Smooth muscle cell (in vitro differentiated cells): ENCODE results near the gene NRIP2. TPM values are rescaled to one million over a fixed set of nuclear protein-coding genes. Genes with fewer than 3 reads are reported as not detected.

Experiments
- DNase-seq: peaks from one replicate; lab custom pipeline; 2025; ENCODE audit not compliant: unreplicated experiment; lab: John Stamatoyannopoulos, UW
- H2AFZ ChIP-seq: fragments of 200-600 bp; sonication (generic); 2 replicates; pipeline ENCODE4 v1.6.0; 2016; ENCODE audit warnings: antibody characterized with exemption, low read depth, mild to moderate bottlenecking
- H3F3A ChIP-seq: fragments of 200-600 bp; sonication (generic); 2 replicates; pipeline ENCODE4 v1.6.0; 2017; ENCODE audit warnings: antibody characterized with exemption, low read depth
- H3K27ac ChIP-seq: fragments of 200-600 bp; sonication (generic); 2 replicates; pipeline ENCODE4 v1.5.1; 2016; ENCODE audit warnings: low read depth, mild to moderate bottlenecking
- H3K27me3 ChIP-seq: fragments of 200-600 bp; sonication (generic); 2 replicates; pipeline ENCODE4 v1.6.1; 2016; ENCODE audit warnings: low read depth, mild to moderate bottlenecking
- H3K36me3 ChIP-seq: fragments of 200-600 bp; sonication (generic); 2 replicates; pipeline ENCODE4 v1.5.1; 2016; ENCODE audit warnings: low read depth
- H3K4me1 ChIP-seq: fragments of 200-600 bp; sonication (generic); 2 replicates; pipeline ENCODE4 v1.5.1; 2016; ENCODE audit warnings: low read depth
- H3K4me2 ChIP-seq: fragments of 200-600 bp; sonication (generic); 2 replicates; pipeline ENCODE4 v1.6.0; 2016; ENCODE audit warnings: mild to moderate bottlenecking
- H3K4me3 ChIP-seq: fragments of 200-600 bp; sonication (generic); 2 replicates; pipeline ENCODE4 v1.5.1; 2016; ENCODE audit warnings: mild to moderate bottlenecking
- H3K79me2 ChIP-seq: fragments of 200-600 bp; sonication (generic); 2 replicates; pipeline ENCODE4 v1.6.0; 2016; ENCODE audit warnings: low read depth, mild to moderate bottlenecking
- H3K9ac ChIP-seq: fragments of 200-600 bp; sonication (generic); 2 replicates; pipeline ENCODE4 v1.6.0; 2016; ENCODE audit warnings: low read depth
- H3K9me3 ChIP-seq: fragments of 200-600 bp; sonication (generic); replicated peaks from 2 replicates; pipeline ENCODE4 v1.5.1; 2016; ENCODE audit warnings: low read depth
- H4K20me1 ChIP-seq: fragments of 200-600 bp; sonication (generic); 2 replicates; pipeline ENCODE4 v1.6.0; 2016; ENCODE audit warnings: low read depth
- CTCF ChIP-seq: fragments of 200-600 bp; sonication (generic); IDR thresholded peaks from 2 replicates; pipeline ENCODE4 v1.5.1; 2017; ENCODE audit warnings: borderline replicate concordance, mild to moderate bottlenecking, antibody characterized with exemption; ENCODE audit not compliant: insufficient read depth, poor library complexity, severe bottlenecking
- WGBS: methylation state at CpG from one replicate; pipeline ENCODE4 v1.1.7; 2016; ENCODE audit warnings: low lambda C conversion rate; 5-methylcytosine and 5-hydroxymethylcytosine counted together
- polyA plus RNA-seq: library from polyadenylated mRNA; unstranded; fragments of >200 nt; fragmentation: Nextera tagmentation; extraction: Ambion mirVana; gene quantifications from 2 replicates; pipeline ENCODE4 v1.2.1, GENCODE V29; 2016
- total RNA-seq: library from RNA; depleted of rRNA; stranded (reverse); fragments of >200 nt; gene quantifications from 2 replicates; pipeline ENCODE4 v1.2.3, GENCODE V29; 2014

NRIP2 gene
- total and polyA plus RNA-seq, 2 experiments from 2014 or later: 0.04 to 0.29 TPM

- Histone ChIP-seq H3K27me3 (no peaks in the 10 kb centered on the region), H3K27ac (no peak overlapping the region), H3K4me3 (no peak overlapping the region), H3K4me1 (peaks cover 9% of the 10 kb centered on the region), H3K79me2 (peaks cover 23% of the 10 kb centered on the region), H3K9ac (no peak overlapping the region), H3K4me2 (no peak overlapping the region), H3F3A (no peaks in the 10 kb centered on the region), H2AFZ (no peak overlapping the region), H3K36me3 (no peaks in the 10 kb centered on the region), H3K9me3 (no peaks in the 10 kb centered on the region), H4K20me1 (peaks cover 19% of the 10 kb centered on the region)
- no peak for TF ChIP-seq CTCF
- WGBS: 87% methylated on average over 25 of the region's 25 CpGs
- no peak for DNase-seq
These were observed 41.9 kb downstream of the NRIP2 start for GRCh38 chr12:2792671-2793500.

GRCh38 chr12:2791089-2791488 lies 43.7 kb downstream of the NRIP2 start:
- 86% methylated on average over 6 of the region's 6 CpGs for WGBS

GRCh38 chr12:2785017-2785416 lies 49.8 kb downstream of the NRIP2 start:
- no peak overlapping the region for H3K9ac ChIP-seq
- no peak overlapping the region for H2AFZ ChIP-seq
- H3K27ac ChIP-seq: no peak overlapping the region
- no peaks in the 10 kb centered on the region for H3K9me3 ChIP-seq
- no peaks in the 10 kb centered on the region for H3F3A ChIP-seq
- no peak overlapping the region for H3K4me3 ChIP-seq
- no peaks in the 10 kb centered on the region for H4K20me1 ChIP-seq
- no peaks in the 10 kb centered on the region for H3K79me2 ChIP-seq
- TF ChIP-seq CTCF: no peak
- H3K36me3 ChIP-seq: no peaks in the 10 kb centered on the region
- H3K4me2 ChIP-seq: no peak overlapping the region
- DNase-seq: no peak
- whole genome bisulfite sequencing: 47% methylated on average over 5 of the region's 5 CpGs
- peaks cover 21% of the 10 kb centered on the region for H3K27me3 ChIP-seq
- H3K4me1 ChIP-seq: no peaks in the 10 kb centered on the region

More at GRCh38 chr12:2791089-2791488, 43.7 kb downstream of the NRIP2 start:
- no peak overlapping the region for H3K9ac ChIP-seq
- H3K4me3 ChIP-seq: no peak overlapping the region
- H2AFZ ChIP-seq: no peak overlapping the region
- H3K4me1 ChIP-seq: peaks cover under 1% of the 10 kb centered on the region
- H3K9me3 ChIP-seq: no peaks in the 10 kb centered on the region
- no peaks in the 10 kb centered on the region for H3K36me3 ChIP-seq
- peaks cover 1% of the 10 kb centered on the region for H4K20me1 ChIP-seq
- H3K4me2 ChIP-seq: no peak overlapping the region
- H3K79me2 ChIP-seq: peaks cover 5% of the 10 kb centered on the region
- H3K27me3 ChIP-seq: peaks cover under 1% of the 10 kb centered on the region
- no peak overlapping the region for H3K27ac ChIP-seq
- no peak for DNase-seq
- H3F3A ChIP-seq: no peaks in the 10 kb centered on the region
- no peak for TF ChIP-seq CTCF
